Kidney epithelial cell (primary cell): ENCODE results near the gene MAD1L1. TPM values are rescaled to one million over a fixed set of nuclear protein-coding genes. Genes with fewer than 3 reads are reported as not detected.

ENCODE experiments used
- DNase-seq: peaks from one replicate; pipeline ENCODE4 v3.0.0-alpha.2; 2010; ENCODE audit warnings: low read depth
- H3K27me3 ChIP-seq: 2 replicates; pipeline ENCODE4 v1.6.0; 2011; ENCODE audit warnings: low read length; ENCODE audit not compliant: control insufficient read depth, insufficient read depth
- H3K36me3 ChIP-seq: 2 replicates; pipeline ENCODE4 v1.5.1; 2011; ENCODE audit warnings: low read length; ENCODE audit not compliant: control insufficient read depth, insufficient read depth
- H3K4me3 ChIP-seq: 2 replicates; pipeline ENCODE4 v1.5.1; 2011; ENCODE audit warnings: low read depth, mild to moderate bottlenecking, control low read depth, low read length
- CTCF ChIP-seq: IDR thresholded peaks from 2 replicates; pipeline ENCODE4 v1.5.1; 2011; ENCODE audit warnings: mild to moderate bottlenecking, moderate library complexity, low read length, control low read depth, inconsistent platforms; ENCODE audit not compliant: insufficient read depth, poor library complexity, severe bottlenecking
- total RNA-seq: library from RNA; depleted of rRNA; stranded (reverse); fragments of >200 nt; gene quantifications from 2 replicates; pipeline ENCODE4 v1.2.3, GENCODE V29; 2015

MAD1L1 gene
- total RNA-seq, 1 donor from 2014 or later, result 61.2 TPM

DNA sequence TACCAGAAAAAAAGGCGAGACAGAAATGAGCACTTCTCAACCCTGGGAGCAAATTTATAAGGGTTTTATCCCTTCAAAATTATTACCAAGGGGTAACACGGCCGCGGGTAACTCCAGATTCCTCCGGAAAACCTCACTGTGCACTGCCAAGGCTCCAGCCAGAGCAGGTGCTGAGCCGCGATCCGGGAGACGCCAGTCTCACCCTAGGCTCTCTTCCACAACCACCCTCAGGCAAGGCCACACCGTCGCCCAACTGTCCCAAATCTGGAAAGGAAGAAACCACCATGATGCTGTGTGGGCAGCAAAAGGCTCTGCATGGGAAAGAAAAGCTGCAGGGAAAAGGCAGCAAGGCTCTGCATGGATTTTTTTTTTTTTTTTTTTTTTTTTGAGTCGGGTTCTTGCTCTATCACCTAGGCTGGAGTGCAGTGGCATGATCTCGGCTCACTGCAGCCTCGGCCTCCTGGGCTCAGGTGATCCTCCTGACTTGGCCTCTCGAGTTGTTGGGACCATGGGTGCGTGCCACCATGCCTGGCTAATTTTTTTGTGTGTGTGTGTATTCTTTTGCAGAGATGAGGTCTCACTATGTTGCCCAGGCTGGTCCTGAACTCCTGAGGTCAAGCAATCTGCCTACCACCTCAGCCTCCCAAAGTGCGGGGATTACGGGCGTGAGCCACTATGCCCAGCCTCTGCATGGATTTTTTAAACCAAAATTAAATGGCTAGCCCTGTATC lies 39.0 kb downstream of the MAD1L1 start:
- Histone ChIP-seq H3K27me3 (no peaks in the 10 kb centered on the region), H3K36me3 (peaks cover 4% of the 10 kb centered on the region), H3K4me3 (no peak overlapping the region)
- no peak for TF ChIP-seq CTCF
- DNase-seq, result no peak

- DNase-seq, result no peak
- TF ChIP-seq CTCF, result no peak
- Histone ChIP-seq H3K27me3 (no peaks in the 10 kb centered on the region), H3K4me3 (no peak overlapping the region), H3K36me3 (peaks cover 4% of the 10 kb centered on the region)
Observed at GRCh38 chr7:2192831-2193534, 39.8 kb downstream of the MAD1L1 start.

- no peak for TF ChIP-seq CTCF
- H3K36me3 ChIP-seq, result peaks cover 4% of the 10 kb centered on the region
- H3K27me3 ChIP-seq, result no peaks in the 10 kb centered on the region
- no peak overlapping the region for H3K4me3 ChIP-seq
- DNase-seq, result no peak
Observed at GRCh38 chr7:2191016-2191415, 41.7 kb downstream of the MAD1L1 start.

DNA sequence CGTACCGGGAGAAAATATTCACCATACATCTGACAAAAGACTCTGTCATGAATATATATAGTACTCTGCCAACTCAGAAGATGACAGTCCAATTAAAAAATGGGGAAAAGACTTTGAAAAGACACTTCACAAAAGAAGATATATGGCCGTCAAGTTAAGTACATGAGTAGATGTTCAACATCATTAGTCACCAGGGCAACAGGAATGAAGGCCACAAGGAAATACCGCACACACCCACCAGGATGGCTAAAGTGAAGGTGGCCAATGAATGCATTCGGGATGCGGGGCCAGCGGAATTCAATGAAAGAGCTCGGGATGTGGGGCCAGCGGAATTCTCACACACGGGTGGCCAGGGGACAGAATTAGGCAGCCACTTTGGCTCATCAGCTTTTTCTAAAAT lies 42.2 kb downstream of the MAD1L1 start:
- TF ChIP-seq CTCF, result no peak
- H3K27me3 ChIP-seq, result no peaks in the 10 kb centered on the region
- no peak overlapping the region for H3K4me3 ChIP-seq
- no peaks in the 10 kb centered on the region for H3K36me3 ChIP-seq
- no peak for DNase-seq

- no peak for TF ChIP-seq CTCF
- Histone ChIP-seq H3K4me3 (no peak overlapping the region), H3K27me3 (no peaks in the 10 kb centered on the region), H3K36me3 (no peaks in the 10 kb centered on the region)
- DNase-seq, result no peak
Observed at GRCh38 chr7:2186166-2186565, 46.6 kb downstream of the MAD1L1 start.
